Activated naive CD8-positive, alpha-beta T cell treated with anti-CD3 and anti-CD28 coated beads for 36 hours (primary cell): ENCODE data around the gene HDAC4. TPM values are rescaled to one million over a fixed set of nuclear protein-coding genes. Genes with fewer than 3 reads are reported as not detected.

Source experiments
- DNase-seq: peaks from one replicate; pipeline ENCODE4 v3.0.0; 2021
- H3K27ac Mint-ChIP-seq: one replicate; pipeline ENCODE4 v1.8.0; 2022; ENCODE audit warnings: mild to moderate bottlenecking, moderate library complexity, mixed read lengths
- H3K27me3 Mint-ChIP-seq: one replicate; pipeline ENCODE4 v1.8.0; 2022; ENCODE audit warnings: mild to moderate bottlenecking, mixed read lengths
- H3K36me3 Mint-ChIP-seq: one replicate; pipeline ENCODE4 v1.8.0; 2021; ENCODE audit warnings: mild to moderate bottlenecking, mixed read lengths
- H3K4me1 Mint-ChIP-seq: one replicate; pipeline ENCODE4 v1.8.0; 2021; ENCODE audit warnings: mixed read lengths
- H3K4me3 Mint-ChIP-seq: one replicate; pipeline ENCODE4 v1.8.0; 2022; ENCODE audit warnings: mild to moderate bottlenecking, moderate library complexity, mixed read lengths
- H3K9me3 Mint-ChIP-seq: one replicate; pipeline ENCODE4 v1.8.0; 2022; ENCODE audit warnings: mixed read lengths
- total RNA-seq, 2 experiments: library from RNA; stranded (reverse); gene quantifications; one replicate each; pipeline ENCODE4 v1.2.3, GENCODE V29; 2021

The HDAC4 gene
- total RNA-seq, 2 experiments from 2014 or later = 19.1 to 20.2 TPM

- H3K36me3 Mint-ChIP-seq = no peaks in the 10 kb centered on the region
- no peak for DNase-seq
- no peak overlapping the region for H3K27ac Mint-ChIP-seq
- peaks cover 11% of the 10 kb centered on the region for H3K4me1 Mint-ChIP-seq
- H3K4me3 Mint-ChIP-seq = no peak overlapping the region
- H3K27me3 Mint-ChIP-seq = no peaks in the 10 kb centered on the region
- H3K9me3 Mint-ChIP-seq = no peaks in the 10 kb centered on the region
Observed at GRCh38 chr2:239114616-239115265, 286.1 kb downstream of the HDAC4 start.

- Mint-ChIP-seq H3K27me3 (no peaks in the 10 kb centered on the region), H3K27ac (no peak overlapping the region), H3K4me3 (no peak overlapping the region), H3K9me3 (no peaks in the 10 kb centered on the region), H3K4me1 (peaks cover 10% of the 10 kb centered on the region), H3K36me3 (no peaks in the 10 kb centered on the region)
- no peak for DNase-seq
Observed at GRCh38 chr2:239114119-239114581, 286.7 kb downstream of the HDAC4 start.

DNA sequence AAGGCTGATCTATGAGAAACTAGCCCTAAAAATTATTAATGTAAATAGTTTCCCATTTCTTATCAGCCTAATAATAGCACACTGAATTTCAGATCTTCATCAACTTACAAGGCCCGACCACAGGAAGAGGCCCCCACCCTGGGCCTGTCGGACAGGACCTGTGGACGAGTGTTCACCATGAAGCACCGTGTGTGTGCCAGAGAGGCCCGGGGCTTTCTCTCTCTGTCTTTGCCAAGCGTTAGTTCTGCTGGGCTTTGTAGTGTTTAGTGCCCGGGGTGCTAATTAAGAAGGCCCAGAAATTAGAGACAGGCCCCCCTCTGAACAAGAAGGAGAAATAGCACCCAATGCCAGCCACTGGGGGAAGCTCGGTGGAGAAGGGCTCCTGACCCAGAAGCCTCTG is 287.2 kb downstream of the HDAC4 start:
- Mint-ChIP-seq H3K27ac (no peak overlapping the region), H3K4me1 (peaks cover 6% of the 10 kb centered on the region), H3K36me3 (no peaks in the 10 kb centered on the region), H3K4me3 (no peak overlapping the region), H3K9me3 (no peaks in the 10 kb centered on the region), H3K27me3 (no peaks in the 10 kb centered on the region)
- DNase-seq = no peak

DNA sequence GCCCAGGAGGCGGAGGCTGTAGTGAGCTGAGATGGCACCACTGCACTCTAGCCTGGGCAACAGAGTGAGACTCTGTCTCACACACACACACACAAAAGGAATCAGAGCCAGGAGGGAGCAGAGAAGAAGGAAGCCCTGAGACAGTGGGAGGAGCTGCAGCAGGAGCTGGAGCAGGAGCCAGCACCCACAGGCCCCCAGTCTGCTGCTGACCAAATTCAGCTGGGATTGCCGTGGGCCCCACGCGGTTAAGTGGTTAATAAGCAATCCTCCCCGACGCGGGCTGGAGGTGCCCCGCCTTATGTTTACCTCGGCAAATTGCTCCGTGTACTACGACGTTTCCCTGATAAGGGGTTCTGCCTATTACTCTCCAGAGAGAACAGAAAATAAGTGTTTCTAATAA is 287.6 kb downstream of the HDAC4 start:
- Mint-ChIP-seq H3K27ac (no peak overlapping the region), H3K4me3 (no peak overlapping the region), H3K36me3 (no peaks in the 10 kb centered on the region), H3K9me3 (no peaks in the 10 kb centered on the region), H3K4me1 (peaks cover 2% of the 10 kb centered on the region), H3K27me3 (no peaks in the 10 kb centered on the region)
- DNase-seq = no peak

DNA sequence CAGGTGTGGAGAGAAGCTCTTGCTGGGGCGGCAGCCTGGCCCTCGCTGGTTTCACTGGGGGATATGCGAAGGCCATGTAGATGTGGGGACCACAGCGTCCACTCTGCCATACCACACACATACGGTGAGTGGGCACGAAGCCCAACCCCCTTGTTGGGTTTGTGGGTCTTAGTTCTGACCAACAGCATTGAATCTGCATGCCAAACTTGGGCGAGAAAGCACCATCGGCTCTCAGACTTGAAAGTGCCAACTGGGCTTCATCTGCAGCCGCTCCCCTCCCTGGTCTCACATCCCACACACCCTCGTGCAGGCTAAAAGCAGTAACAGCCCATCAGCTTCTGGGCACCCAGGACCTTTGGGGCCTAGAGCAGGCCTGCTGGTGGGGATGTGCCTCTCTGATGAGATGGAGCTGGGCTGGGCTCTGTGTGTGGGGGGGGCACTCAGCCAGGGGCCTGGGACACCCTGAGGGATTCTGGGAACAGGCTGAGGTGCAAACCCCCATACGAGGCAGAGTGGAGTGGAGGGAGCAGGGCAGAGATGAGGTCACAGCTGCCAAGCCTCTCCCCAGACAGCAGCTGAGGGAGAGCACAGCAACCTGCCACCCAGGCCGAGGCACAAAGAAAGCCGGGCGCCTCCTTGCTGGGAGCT is 288.6 kb downstream of the HDAC4 start:
- H3K27ac Mint-ChIP-seq = no peak overlapping the region
- no peaks in the 10 kb centered on the region for H3K27me3 Mint-ChIP-seq

DNA sequence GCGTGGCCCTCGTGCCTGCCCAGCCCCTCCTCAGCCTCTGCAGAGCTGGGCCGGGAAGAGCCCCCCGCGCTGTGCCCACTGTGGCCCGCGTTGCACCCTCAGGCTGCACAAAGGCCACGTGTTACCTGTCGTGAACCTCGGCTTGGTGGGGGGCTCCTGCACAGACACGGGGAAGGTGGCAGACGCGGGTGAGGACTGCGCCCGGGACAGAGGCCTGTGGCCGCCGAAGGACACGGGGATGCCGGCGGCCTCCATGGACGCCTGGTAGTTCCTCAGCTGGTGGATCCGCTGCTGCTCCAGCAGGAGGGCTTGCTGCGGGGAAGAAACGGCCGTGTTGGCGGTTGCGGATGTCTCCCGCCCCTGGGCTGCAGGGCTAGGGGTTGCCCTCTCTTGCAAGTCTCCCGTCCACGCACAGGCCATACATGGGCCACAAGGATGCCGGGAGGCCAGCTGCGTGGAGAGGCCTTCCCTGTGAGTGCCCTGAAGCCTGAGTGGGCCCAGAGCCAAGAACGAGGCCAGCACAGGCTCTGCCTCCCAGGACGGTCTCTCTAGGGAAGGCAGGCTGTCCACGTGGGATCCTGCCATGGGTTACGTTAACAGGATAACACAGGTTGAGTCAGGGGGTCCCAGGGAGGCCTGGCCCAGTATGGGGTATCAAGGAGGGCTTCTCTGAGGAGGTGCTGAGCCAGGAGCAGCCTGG is 289.3 kb downstream of the HDAC4 start:
- H3K4me1 Mint-ChIP-seq = no peaks in the 10 kb centered on the region
- H3K27me3 Mint-ChIP-seq = no peaks in the 10 kb centered on the region
- no peaks in the 10 kb centered on the region for H3K36me3 Mint-ChIP-seq
- H3K4me3 Mint-ChIP-seq = no peak overlapping the region
- no peak overlapping the region for H3K27ac Mint-ChIP-seq
- H3K9me3 Mint-ChIP-seq = no peaks in the 10 kb centered on the region
- DNase-seq = no peak

More for the DNA sequence above, 288.6 kb downstream of the HDAC4 start:
- no peak for DNase-seq
- H3K4me3 Mint-ChIP-seq = no peak overlapping the region
- no peaks in the 10 kb centered on the region for H3K36me3 Mint-ChIP-seq
- H3K4me1 Mint-ChIP-seq = no peaks in the 10 kb centered on the region
- H3K9me3 Mint-ChIP-seq = no peaks in the 10 kb centered on the region

- Mint-ChIP-seq H3K9me3 (no peaks in the 10 kb centered on the region), H3K27me3 (no peaks in the 10 kb centered on the region), H3K4me1 (no peaks in the 10 kb centered on the region), H3K4me3 (no peak overlapping the region), H3K36me3 (no peaks in the 10 kb centered on the region), H3K27ac (no peak overlapping the region)
- DNase-seq = no peak
Observed at GRCh38 chr2:239110595-239111048, 290.2 kb downstream of the HDAC4 start.

GRCh38 chr2:239109928-239110545 is 290.8 kb downstream of the HDAC4 start:
- no peak overlapping the region for H3K4me3 Mint-ChIP-seq
- H3K9me3 Mint-ChIP-seq = no peaks in the 10 kb centered on the region
- no peaks in the 10 kb centered on the region for H3K4me1 Mint-ChIP-seq
- H3K36me3 Mint-ChIP-seq = no peaks in the 10 kb centered on the region
- no peaks in the 10 kb centered on the region for H3K27me3 Mint-ChIP-seq
- H3K27ac Mint-ChIP-seq = no peak overlapping the region
- DNase-seq = no peak

GRCh38 chr2:239109041-239109927 is 291.5 kb downstream of the HDAC4 start:
- H3K36me3 Mint-ChIP-seq = no peaks in the 10 kb centered on the region
- H3K27ac Mint-ChIP-seq = no peak overlapping the region
- no peak overlapping the region for H3K4me3 Mint-ChIP-seq
- no peaks in the 10 kb centered on the region for H3K27me3 Mint-ChIP-seq
- no peak for DNase-seq
- no peaks in the 10 kb centered on the region for H3K4me1 Mint-ChIP-seq
- H3K9me3 Mint-ChIP-seq = no peaks in the 10 kb centered on the region

DNA sequence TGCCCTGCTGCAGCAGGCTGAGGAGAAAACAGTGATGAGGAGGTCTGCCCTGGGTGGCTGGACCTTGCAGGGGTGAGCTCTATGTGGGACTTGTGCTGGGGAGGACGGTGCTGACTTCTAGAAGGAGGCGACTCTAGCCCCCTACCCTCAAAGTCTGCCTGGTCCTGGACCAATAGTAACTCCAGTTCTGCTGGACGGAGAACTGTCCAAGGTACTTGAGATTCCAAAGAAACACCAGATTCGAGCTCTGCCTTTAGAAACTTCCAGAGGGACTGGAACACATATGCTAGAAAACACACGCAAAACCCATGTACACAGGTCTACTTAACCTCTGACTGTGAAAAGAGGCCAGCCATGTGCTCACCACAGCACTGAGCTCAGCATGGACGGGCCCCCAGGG is 292.4 kb downstream of the HDAC4 start:
- Mint-ChIP-seq H3K36me3 (no peaks in the 10 kb centered on the region), H3K27me3 (no peaks in the 10 kb centered on the region), H3K4me1 (no peaks in the 10 kb centered on the region), H3K4me3 (no peak overlapping the region), H3K27ac (no peak overlapping the region), H3K9me3 (no peaks in the 10 kb centered on the region)
- DNase-seq = no peak

DNA sequence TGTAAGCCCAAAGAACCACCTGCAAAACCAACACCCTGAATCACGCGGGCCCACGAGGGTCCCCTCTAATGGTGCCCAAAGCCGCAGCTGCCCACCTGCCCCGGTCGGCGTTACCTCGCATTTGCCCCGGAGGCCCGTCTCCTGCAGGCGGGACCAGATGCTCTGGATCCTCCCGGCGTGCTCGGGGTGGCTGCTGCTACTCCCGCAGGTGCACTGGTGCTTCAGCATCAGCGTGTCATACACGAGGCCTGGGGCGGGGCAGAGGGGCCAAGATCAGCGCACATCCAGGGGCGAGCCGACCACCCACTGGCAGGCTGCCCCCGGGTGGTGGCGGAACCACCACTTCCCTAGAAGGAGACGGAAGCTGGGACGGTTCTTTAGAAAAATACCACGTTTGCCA is 292.9 kb downstream of the HDAC4 start:
- no peak for DNase-seq
- H3K36me3 Mint-ChIP-seq = no peaks in the 10 kb centered on the region
- no peak overlapping the region for H3K27ac Mint-ChIP-seq
- H3K9me3 Mint-ChIP-seq = no peaks in the 10 kb centered on the region
- H3K4me3 Mint-ChIP-seq = no peak overlapping the region
- H3K27me3 Mint-ChIP-seq = no peaks in the 10 kb centered on the region
- H3K4me1 Mint-ChIP-seq = no peaks in the 10 kb centered on the region

- H3K9me3 Mint-ChIP-seq = no peaks in the 10 kb centered on the region
- no peak overlapping the region for H3K4me3 Mint-ChIP-seq
- H3K36me3 Mint-ChIP-seq = no peaks in the 10 kb centered on the region
- no peak for DNase-seq
- no peaks in the 10 kb centered on the region for H3K27me3 Mint-ChIP-seq
- no peak overlapping the region for H3K27ac Mint-ChIP-seq
- no peaks in the 10 kb centered on the region for H3K4me1 Mint-ChIP-seq
Observed at GRCh38 chr2:239106966-239107365, 293.9 kb downstream of the HDAC4 start.

- DNase-seq = no peak
- Mint-ChIP-seq H3K36me3 (no peaks in the 10 kb centered on the region), H3K4me1 (no peaks in the 10 kb centered on the region), H3K9me3 (no peaks in the 10 kb centered on the region), H3K4me3 (no peak overlapping the region), H3K27ac (no peak overlapping the region), H3K27me3 (no peaks in the 10 kb centered on the region)
Observed at GRCh38 chr2:239106314-239106908, 294.4 kb downstream of the HDAC4 start.

- Mint-ChIP-seq H3K4me3 (no peak overlapping the region), H3K4me1 (no peaks in the 10 kb centered on the region), H3K27ac (no peak overlapping the region), H3K27me3 (no peaks in the 10 kb centered on the region), H3K9me3 (no peaks in the 10 kb centered on the region), H3K36me3 (no peaks in the 10 kb centered on the region)
- no peak for DNase-seq
Observed at GRCh38 chr2:239105234-239105633, 295.6 kb downstream of the HDAC4 start.
